LoVo (cell line): ENCODE results near the gene INSL3.
"Not testable (repeated sequence)": the region's sequence is repeated elsewhere in the genome, so short reads cannot be mapped to it uniquely, and the experiment has no call there.

ENCODE experiments used
- DNase-seq: peaks from one replicate; pipeline ENCODE4 v3.0.0-alpha.2; 2016; ENCODE audit warnings: low spot score

Gene INSL3

GRCh38 chr19:17812099-17812498 is 9.2 kb downstream of the INSL3 start:
- no peak for DNase-seq

- no peak for DNase-seq
Observed at GRCh38 chr19:17811681-17812080, 9.6 kb downstream of the INSL3 start.

GRCh38 chr19:17811103-17811502 is 10.2 kb downstream of the INSL3 start:
- no peak for DNase-seq

- no peak for DNase-seq
Observed at GRCh38 chr19:17807731-17808316, 13.5 kb downstream of the INSL3 start.

GRCh38 chr19:17806945-17807344 is 14.4 kb downstream of the INSL3 start:
- DNase-seq = no peak

GRCh38 chr19:17805427-17805826 is 15.9 kb downstream of the INSL3 start:
- DNase-seq = no peak

GRCh38 chr19:17803264-17803896 is 17.9 kb downstream of the INSL3 start:
- no peak for DNase-seq

- DNase-seq = no peak
Observed at GRCh38 chr19:17802137-17802858, 19.0 kb downstream of the INSL3 start.

- not testable (repeated sequence) for DNase-seq
Observed at GRCh38 chr19:17798599-17798998, 22.7 kb downstream of the INSL3 start.

- peak; percentile 94 for DNase-seq
Observed at GRCh38 chr19:17797424-17798201, 23.7 kb downstream of the INSL3 start.

GRCh38 chr19:17796838-17797423 is 24.4 kb downstream of the INSL3 start:
- DNase-seq = no peak

- DNase-seq = peak; percentile 82
Observed at GRCh38 chr19:17796013-17796837, 25.1 kb downstream of the INSL3 start.

GRCh38 chr19:17795495-17795856 is 25.8 kb downstream of the INSL3 start:
- no peak for DNase-seq

GRCh38 chr19:17794731-17795494 is 26.4 kb downstream of the INSL3 start, which contains the start of gene B3GNT3:
Gene B3GNT3, plus strand, starts transcription at chr19:17795138. Its CDS starts 12,670 bp downstream, at chr19:17807808.
- DNase-seq = peak; percentile 94

GRCh38 chr19:17794412-17794730 is 26.9 kb downstream of the INSL3 start:
- DNase-seq = no peak

- peak; percentile 72 for DNase-seq
Observed at GRCh38 chr19:17790059-17790780, 31.1 kb downstream of the INSL3 start.

- no peak for DNase-seq
Observed at GRCh38 chr19:17788632-17789031, 32.7 kb downstream of the INSL3 start.

GRCh38 chr19:17787274-17787913 is 33.9 kb downstream of the INSL3 start:
- no peak for DNase-seq

GRCh38 chr19:17784201-17785008 is 36.9 kb downstream of the INSL3 start:
- no peak for DNase-seq
